K562 (cell line): ENCODE data around the gene HPSE2. TPM values are rescaled to one million over a fixed set of nuclear protein-coding genes. Genes with fewer than 3 reads are reported as not detected.

Experiments
- CBFA2T2 ChIP-seq: fragments of 450-650 bp; conservative IDR thresholded peaks from 2 replicates; pipeline ENCODE4 v1.6.1; 2017; ENCODE audit warnings: mild to moderate bottlenecking
- EP300 ChIP-seq: IDR thresholded peaks from 2 replicates; pipeline ENCODE4 v1.6.1; 2012; ENCODE audit warnings: low read length, improper control_type of control experiment
- HMBOX1 ChIP-seq: sonication (generic); IDR thresholded peaks from 2 replicates; pipeline ENCODE4 v1.6.1; 2016
- MECOM ChIP-seq: fragments of 250-450 bp; sonication (Bioruptor Pico); IDR thresholded peaks from 2 replicates; pipeline ENCODE4 v1.8.0; 2022; ENCODE audit warnings: inconsistent platforms
- MEIS2 ChIP-seq: fragments of 450-650 bp; IDR thresholded peaks from 2 replicates; pipeline ENCODE4 v1.6.1; 2014; ENCODE audit warnings: mild to moderate bottlenecking; ENCODE audit not compliant: partially characterized antibody
- NEUROD1 ChIP-seq: fragments of 150-350 bp; IDR thresholded peaks from 2 replicates; pipeline ENCODE4 v1.6.1; 2014; ENCODE audit warnings: borderline replicate concordance, low read length, low read depth; ENCODE audit not compliant: partially characterized antibody
- RB1 ChIP-seq: fragments of 450-650 bp; IDR thresholded peaks from 2 replicates; pipeline ENCODE4 v1.6.1; 2017; ENCODE audit warnings: low read depth, mild to moderate bottlenecking
- SMARCE1 ChIP-seq: fragments of 450-650 bp; IDR thresholded peaks from 2 replicates; pipeline ENCODE4 v1.7.1; 2016; ENCODE audit warnings: mild to moderate bottlenecking
- VEZF1 ChIP-seq: fragments of 200-800 bp; sonication (Bioruptor generic); IDR thresholded peaks from 2 replicates; pipeline ENCODE4 v1.6.1; 2017; ENCODE audit warnings: missing genetic modification characterization, missing compliant biosample characterization
- ZMIZ1 ChIP-seq, 2 experiments: fragments of 150-350 bp in 1 of 2; IDR thresholded peaks; 2 replicates each; pipeline ENCODE4 v1.6.1; 2012 to 2016; ENCODE audit warnings: low read depth in 2 of 2, low read length in 2 of 2, mild to moderate bottlenecking in 1 of 2, moderate library complexity in 1 of 2
- ZNF407 ChIP-seq: fragments of 450-650 bp; IDR thresholded peaks from 2 replicates; pipeline ENCODE4 v1.6.1; 2016; ENCODE audit warnings: low read depth
- ZNF75A ChIP-seq: fragments of 450-650 bp; formaldehyde crosslinking; IDR thresholded peaks from 2 replicates; pipeline ENCODE4 v1.4.0; 2020; ENCODE audit warnings: mild to moderate bottlenecking
- polyA plus RNA-seq, 8 experiments: library from polyadenylated mRNA; depleted of rRNA in 4 of 8; stranded (reverse) in 5 of 8; unstranded in 3 of 8; fragments of >200 nt; fragmentation: Nextera tagmentation in 2 of 8; fragmentation: Illumina TruSeq in 1 of 8; extraction: Ambion mirVana in 2 of 8; extraction: Trizol in 1 of 8; gene quantifications; 2 replicates each; pipeline versions ENCODE4 v1.2.1 to v1.2.3, GENCODE V29; 2011 to 2014; ENCODE audit warnings: inconsistent platforms in 1 of 8, missing spikeins in 1 of 8
- total RNA-seq, 7 experiments: library from RNA; depleted of rRNA in 6 of 7; stranded (reverse); fragments of >200 nt in 6 of 7; fragmentation: Illumina TruSeq in 2 of 7; extraction: Trizol in 2 of 7; gene quantifications; 2 replicates each; pipeline versions ENCODE4 v1.2.1 to v1.2.3, GENCODE V29; 2011 to 2021; ENCODE audit warnings: low replicate concordance in 1 of 7

Gene HPSE2
- total and polyA plus RNA-seq, 9 of the 15 experiments (the other 6 are each of a cell fraction or from before 2014, with no cell fraction given) = 0.03 to 0.10 (median 0.04) TPM; not detected in 2

GRCh38 chr10:98466861-98467505 lies 768.7 kb downstream of the HPSE2 start (continued):
- TF ChIP-seq EP300 = peak; percentile 53; the same call in 1 of the 2 replicates
- no peak for TF ChIP-seq RB1
- no peak for TF ChIP-seq NEUROD1
- no peak for TF ChIP-seq ZNF75A (CRISPR knock-in tag)
- TF ChIP-seq VEZF1 (CRISPR knock-in tag) = peak; percentile 79
- TF ChIP-seq SMARCE1 = 0 out of 2 replicates have a peak, but pooled peaks have one; percentile 32
- TF ChIP-seq ZNF407 = no peak
- peak; percentile 46; the same call in 1 of the 2 replicates for TF ChIP-seq CBFA2T2
- TF ChIP-seq ZMIZ1 (IDR thresholded peaks at IDR 0.05; ENCODE audit: low read depth in 2 of 2, low read length in 2 of 2) = no peak
- TF ChIP-seq HMBOX1 = no peak
- peak; percentile 96 for TF ChIP-seq MEIS2
- peak; percentile 12; the same call in 1 of the 2 replicates for TF ChIP-seq MECOM (CRISPR knock-in tag)
